Nephron progenitor cell (in vitro differentiated cells): ENCODE results near the gene TBC1D4.

ENCODE experiments used
- DNase-seq: peaks from one replicate; pipeline ENCODE4 v3.0.0; 2021
- H3K27ac Mint-ChIP-seq: 2 replicates; pipeline ENCODE4 v1.8.0; 2021; ENCODE audit warnings: mild to moderate bottlenecking, moderate library complexity, mixed read lengths
- H3K27me3 Mint-ChIP-seq: 2 replicates; pipeline ENCODE4 v1.8.0; 2021; ENCODE audit warnings: mild to moderate bottlenecking, low read depth, mixed read lengths; ENCODE audit not compliant: poor library complexity
- H3K36me3 Mint-ChIP-seq: 2 replicates; pipeline ENCODE4 v1.8.0; 2021; ENCODE audit warnings: low read depth, mixed read lengths
- H3K4me1 Mint-ChIP-seq: 2 replicates; pipeline ENCODE4 v1.8.0; 2021; ENCODE audit warnings: mixed read lengths
- H3K4me3 Mint-ChIP-seq: 2 replicates; pipeline ENCODE4 v1.8.0; 2021; ENCODE audit warnings: mild to moderate bottlenecking, moderate library complexity, mixed read lengths
- H3K9me3 Mint-ChIP-seq: 2 replicates; pipeline ENCODE4 v1.8.0; 2021; ENCODE audit warnings: mild to moderate bottlenecking, moderate library complexity, mixed read lengths
- CTCF ChIP-seq: fragments of 200-600 bp; sonication (generic); IDR thresholded peaks from 2 replicates; pipeline ENCODE4 v1.5.0; 2021; ENCODE audit warnings: antibody characterized with exemption

The TBC1D4 gene

DNA sequence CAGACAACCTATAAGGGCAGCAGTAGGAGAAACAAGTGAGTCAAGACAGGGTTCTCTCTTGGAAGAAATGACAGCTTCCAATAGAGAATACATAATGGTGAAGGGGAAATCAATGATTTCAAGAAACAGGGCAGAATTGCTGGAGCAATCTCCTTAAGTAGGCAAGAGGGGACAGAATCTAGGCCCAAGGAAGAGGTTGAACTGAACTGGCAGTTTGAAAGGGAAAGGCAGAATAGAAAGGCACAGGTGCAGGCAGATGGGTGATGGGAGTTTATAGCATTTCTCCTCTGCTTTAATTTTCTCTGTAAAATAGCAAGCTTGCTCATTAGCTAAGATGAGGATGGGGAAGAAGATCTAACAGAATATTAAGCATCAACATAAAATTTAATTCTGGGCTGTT lies 110.8 kb downstream of the TBC1D4 start:
- DNase-seq = no peak
- Mint-ChIP-seq H3K9me3 (no peaks in the 10 kb centered on the region), H3K4me1 (peaks cover 40% of the 10 kb centered on the region), H3K4me3 (no peak overlapping the region), H3K36me3 (no peaks in the 10 kb centered on the region), H3K27ac (no peak overlapping the region), H3K27me3 (no peaks in the 10 kb centered on the region)
- TF ChIP-seq CTCF = no peak

DNA sequence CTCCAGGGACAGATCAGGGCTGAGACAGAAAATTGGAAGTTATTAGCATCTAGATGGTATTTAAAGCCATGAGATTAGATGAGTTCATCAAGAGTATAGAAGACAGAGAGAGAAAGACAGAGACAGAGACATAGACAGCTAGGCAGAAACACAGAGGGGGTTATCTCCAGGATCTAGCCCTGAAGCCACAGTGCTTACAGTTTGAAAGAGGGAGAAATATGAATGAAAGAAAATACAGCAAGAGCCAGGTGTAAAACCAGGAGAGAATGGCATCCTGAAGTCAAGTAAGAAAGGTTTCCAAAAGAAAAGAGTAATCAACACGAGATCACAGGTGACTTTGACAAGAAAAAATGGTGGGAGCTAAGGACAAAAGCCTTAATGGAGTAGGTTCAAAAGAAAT lies 111.2 kb downstream of the TBC1D4 start:
- no peaks in the 10 kb centered on the region for H3K27me3 Mint-ChIP-seq

GRCh38 chr13:75369981-75370380 lies 112.0 kb downstream of the TBC1D4 start:
- no peak overlapping the region for H3K4me3 Mint-ChIP-seq
- no peaks in the 10 kb centered on the region for H3K9me3 Mint-ChIP-seq
- no peak for DNase-seq
- H3K27ac Mint-ChIP-seq = no peak overlapping the region
- H3K4me1 Mint-ChIP-seq = peaks cover 44% of the 10 kb centered on the region
- TF ChIP-seq CTCF = no peak
- no peaks in the 10 kb centered on the region for H3K36me3 Mint-ChIP-seq
- no peaks in the 10 kb centered on the region for H3K27me3 Mint-ChIP-seq

More for the DNA sequence above, 111.2 kb downstream of the TBC1D4 start:
- no peaks in the 10 kb centered on the region for H3K36me3 Mint-ChIP-seq
- no peak overlapping the region for H3K27ac Mint-ChIP-seq
- H3K9me3 Mint-ChIP-seq = no peaks in the 10 kb centered on the region
- TF ChIP-seq CTCF = no peak
- no peak overlapping the region for H3K4me3 Mint-ChIP-seq
- H3K4me1 Mint-ChIP-seq = peaks cover 43% of the 10 kb centered on the region
- DNase-seq = no peak

GRCh38 chr13:75368167-75368566 lies 113.8 kb downstream of the TBC1D4 start:
- H3K36me3 Mint-ChIP-seq = no peaks in the 10 kb centered on the region
- TF ChIP-seq CTCF = no peak
- H3K4me1 Mint-ChIP-seq = peaks cover 36% of the 10 kb centered on the region
- H3K27me3 Mint-ChIP-seq = no peaks in the 10 kb centered on the region
- H3K9me3 Mint-ChIP-seq = no peaks in the 10 kb centered on the region
- peak overlapping the region; percentile 92 for H3K27ac Mint-ChIP-seq
- DNase-seq = no peak
- no peak overlapping the region for H3K4me3 Mint-ChIP-seq

GRCh38 chr13:75366380-75367280 lies 115.3 kb downstream of the TBC1D4 start:
- no peak for TF ChIP-seq CTCF
- Mint-ChIP-seq H3K27ac (peak overlapping the region; percentile 55), H3K36me3 (peaks cover 3% of the 10 kb centered on the region), H3K4me1 (peaks cover 31% of the 10 kb centered on the region), H3K27me3 (no peaks in the 10 kb centered on the region), H3K4me3 (no peak overlapping the region), H3K9me3 (no peaks in the 10 kb centered on the region)
- no peak for DNase-seq

GRCh38 chr13:75365724-75366173 lies 116.2 kb downstream of the TBC1D4 start:
- Mint-ChIP-seq H3K27ac (no peak overlapping the region), H3K4me3 (no peak overlapping the region), H3K36me3 (peaks cover 5% of the 10 kb centered on the region), H3K9me3 (no peaks in the 10 kb centered on the region), H3K4me1 (peaks cover 31% of the 10 kb centered on the region), H3K27me3 (no peaks in the 10 kb centered on the region)
- no peak for DNase-seq
- no peak for TF ChIP-seq CTCF
